Measurements from ENCODE around the gene AURKAIP1. TPM values are rescaled to one million over a fixed set of nuclear protein-coding genes. Genes with fewer than 3 reads are reported as not detected.
"Not testable (repeated sequence)": the region's sequence is repeated elsewhere in the genome, so short reads cannot be mapped to it uniquely, and the experiment has no call there.

The AURKAIP1 gene
- polyA plus RNA-seq, 2 of the 4 experiments (the other 2 are of a cell fraction), result 62.0 to 102 TPM

DNA sequence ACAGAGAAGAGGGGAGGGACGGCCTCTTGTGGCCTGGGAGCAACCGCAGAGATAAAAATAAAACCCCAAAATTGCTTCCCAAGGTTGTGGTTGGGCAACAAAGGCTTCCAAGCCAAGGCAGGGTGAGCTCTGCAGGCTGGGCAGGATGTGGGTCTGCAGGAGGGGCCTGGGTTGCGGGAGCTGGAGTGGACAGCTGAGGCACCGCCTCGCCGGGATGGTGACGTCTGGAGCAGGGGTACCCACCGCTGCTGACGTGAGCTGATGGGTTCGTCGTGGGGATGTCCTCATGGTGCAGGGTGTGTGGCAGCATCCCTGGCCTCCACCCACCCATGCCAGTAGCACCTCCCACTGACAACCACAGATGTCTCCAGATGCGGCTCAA, 3.7 kb downstream of the AURKAIP1 start:
- DNase-seq (ENCODE audit: low read depth in 1 of 2, low spot score in 1 of 2), result no peak
- H3K4me2 ChIP-seq, result no peak overlapping the region
- no peak overlapping the region for H3K4me3 ChIP-seq
- H3K4me1 ChIP-seq, result peaks cover 14% of the 10 kb centered on the region
- ChIA-PET CTCF (interaction anchor here (0.8 to 6.1 kb wide), 21 partner anchors 8 to 387 kb away, joined by 3 to 73 read pairs (median 6); partner anchors contain the start of gene DVL1), POLR2A (interaction anchor here (1.1 kb wide), 1 partner anchor 16 kb away, joined by 4 read pairs; no protein-coding TSS in a partner anchor)
- whole genome bisulfite sequencing (ENCODE audit: missing lambda C conversion rate), result 91% methylated on average over 7 of the region's 12 CpGs
- no peak overlapping the region for H3K27ac ChIP-seq
- no peaks in the 10 kb centered on the region for H3K9me3 ChIP-seq
- TF ChIP-seq, protein P1, sequence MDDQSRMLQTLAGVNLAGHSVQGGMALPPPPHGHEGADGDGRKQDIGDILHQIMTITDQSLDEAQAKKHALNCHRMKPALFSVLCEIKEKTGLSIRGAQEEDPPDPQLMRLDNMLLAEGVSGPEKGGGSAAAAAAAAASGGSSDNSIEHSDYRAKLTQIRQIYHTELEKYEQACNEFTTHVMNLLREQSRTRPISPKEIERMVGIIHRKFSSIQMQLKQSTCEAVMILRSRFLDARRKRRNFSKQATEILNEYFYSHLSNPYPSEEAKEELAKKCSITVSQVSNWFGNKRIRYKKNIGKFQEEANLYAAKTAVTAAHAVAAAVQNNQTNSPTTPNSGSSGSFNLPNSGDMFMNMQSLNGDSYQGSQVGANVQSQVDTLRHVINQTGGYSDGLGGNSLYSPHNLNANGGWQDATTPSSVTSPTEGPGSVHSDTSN (IDR thresholded peaks at IDR 0.05), result no peak
- TF ChIP-seq EHMT2 (IDR thresholded peaks at IDR 0.05; ENCODE audit: low read depth) (no peak), NPAS2 (CRISPR knock-in tag; IDR thresholded peaks at IDR 0.05; ENCODE audit: borderline replicate concordance) (no peak), RNF2 (IDR thresholded peaks at IDR 0.05; ENCODE audit: borderline replicate concordance, low read depth) (no peak), ZC3H11A (IDR thresholded peaks at IDR 0.05) (no peak)
- TF ChIP-seq, protein P2, sequence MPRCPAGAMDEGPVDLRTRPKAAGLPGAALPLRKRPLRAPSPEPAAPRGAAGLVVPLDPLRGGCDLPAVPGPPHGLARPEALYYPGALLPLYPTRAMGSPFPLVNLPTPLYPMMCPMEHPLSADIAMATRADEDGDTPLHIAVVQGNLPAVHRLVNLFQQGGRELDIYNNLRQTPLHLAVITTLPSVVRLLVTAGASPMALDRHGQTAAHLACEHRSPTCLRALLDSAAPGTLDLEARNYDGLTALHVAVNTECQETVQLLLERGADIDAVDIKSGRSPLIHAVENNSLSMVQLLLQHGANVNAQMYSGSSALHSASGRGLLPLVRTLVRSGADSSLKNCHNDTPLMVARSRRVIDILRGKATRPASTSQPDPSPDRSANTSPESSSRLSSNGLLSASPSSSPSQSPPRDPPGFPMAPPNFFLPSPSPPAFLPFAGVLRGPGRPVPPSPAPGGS (IDR thresholded peaks at IDR 0.05), result no peak
- TF ChIP-seq, protein P3, sequence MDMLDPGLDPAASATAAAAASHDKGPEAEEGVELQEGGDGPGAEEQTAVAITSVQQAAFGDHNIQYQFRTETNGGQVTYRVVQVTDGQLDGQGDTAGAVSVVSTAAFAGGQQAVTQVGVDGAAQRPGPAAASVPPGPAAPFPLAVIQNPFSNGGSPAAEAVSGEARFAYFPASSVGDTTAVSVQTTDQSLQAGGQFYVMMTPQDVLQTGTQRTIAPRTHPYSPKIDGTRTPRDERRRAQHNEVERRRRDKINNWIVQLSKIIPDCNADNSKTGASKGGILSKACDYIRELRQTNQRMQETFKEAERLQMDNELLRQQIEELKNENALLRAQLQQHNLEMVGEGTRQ (IDR thresholded peaks at IDR 0.05), result no peak
- TF ChIP-seq, protein P4, sequence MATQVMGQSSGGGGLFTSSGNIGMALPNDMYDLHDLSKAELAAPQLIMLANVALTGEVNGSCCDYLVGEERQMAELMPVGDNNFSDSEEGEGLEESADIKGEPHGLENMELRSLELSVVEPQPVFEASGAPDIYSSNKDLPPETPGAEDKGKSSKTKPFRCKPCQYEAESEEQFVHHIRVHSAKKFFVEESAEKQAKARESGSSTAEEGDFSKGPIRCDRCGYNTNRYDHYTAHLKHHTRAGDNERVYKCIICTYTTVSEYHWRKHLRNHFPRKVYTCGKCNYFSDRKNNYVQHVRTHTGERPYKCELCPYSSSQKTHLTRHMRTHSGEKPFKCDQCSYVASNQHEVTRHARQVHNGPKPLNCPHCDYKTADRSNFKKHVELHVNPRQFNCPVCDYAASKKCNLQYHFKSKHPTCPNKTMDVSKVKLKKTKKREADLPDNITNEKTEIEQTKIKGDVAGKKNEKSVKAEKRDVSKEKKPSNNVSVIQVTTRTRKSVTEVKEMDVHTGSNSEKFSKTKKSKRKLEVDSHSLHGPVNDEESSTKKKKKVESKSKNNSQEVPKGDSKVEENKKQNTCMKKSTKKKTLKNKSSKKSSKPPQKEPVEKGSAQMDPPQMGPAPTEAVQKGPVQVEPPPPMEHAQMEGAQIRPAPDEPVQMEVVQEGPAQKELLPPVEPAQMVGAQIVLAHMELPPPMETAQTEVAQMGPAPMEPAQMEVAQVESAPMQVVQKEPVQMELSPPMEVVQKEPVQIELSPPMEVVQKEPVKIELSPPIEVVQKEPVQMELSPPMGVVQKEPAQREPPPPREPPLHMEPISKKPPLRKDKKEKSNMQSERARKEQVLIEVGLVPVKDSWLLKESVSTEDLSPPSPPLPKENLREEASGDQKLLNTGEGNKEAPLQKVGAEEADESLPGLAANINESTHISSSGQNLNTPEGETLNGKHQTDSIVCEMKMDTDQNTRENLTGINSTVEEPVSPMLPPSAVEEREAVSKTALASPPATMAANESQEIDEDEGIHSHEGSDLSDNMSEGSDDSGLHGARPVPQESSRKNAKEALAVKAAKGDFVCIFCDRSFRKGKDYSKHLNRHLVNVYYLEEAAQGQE (IDR thresholded peaks at IDR 0.05), result no peak
- ATAC-seq, result no peak
- FAIRE-seq, result no peak

DNA sequence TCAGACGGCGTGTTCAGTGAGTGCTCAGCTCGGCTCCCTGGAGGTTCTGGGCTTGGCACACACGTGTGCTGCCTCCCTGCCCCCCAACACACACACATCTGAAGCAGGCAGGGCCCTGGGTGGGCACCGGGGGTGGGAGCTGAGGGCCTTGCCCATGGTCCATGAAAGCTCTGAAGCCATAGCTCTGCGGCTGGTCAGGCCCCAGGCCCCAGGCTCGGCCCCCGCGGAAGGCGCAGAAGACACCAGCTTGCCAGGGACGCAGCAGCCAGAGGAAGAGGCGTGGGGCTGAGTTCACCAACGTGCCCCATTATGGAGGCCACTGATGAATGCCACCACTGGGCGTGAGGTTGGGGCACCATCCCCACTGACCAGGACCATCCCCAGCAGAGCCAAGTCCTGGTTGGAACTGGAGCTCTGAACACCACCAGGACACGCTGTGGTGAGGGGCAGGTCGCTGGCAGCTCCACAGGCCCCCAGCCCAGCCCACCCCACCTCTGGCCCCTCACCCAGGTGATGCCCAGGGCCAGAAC, 4.2 kb downstream of the AURKAIP1 start:
- peaks cover 10% of the 10 kb centered on the region for H3K4me1 ChIP-seq
- POLR2A ChIA-PET, result interaction anchor here (0.7 to 1.1 kb wide), 3 partner anchors 12 to 18 kb away, joined by 3 to 4 read pairs (median 3); no protein-coding TSS in a partner anchor
- no peaks in the 10 kb centered on the region for H3K9me3 ChIP-seq
- CTCF ChIA-PET, result interaction anchor here (1.2 to 6.1 kb wide), 15 partner anchors 8 to 387 kb away, joined by 3 to 73 read pairs (median 7); partner anchors contain the start of gene DVL1
- 88% methylated on average over 8 of the region's 16 CpGs for WGBS (ENCODE audit: missing lambda C conversion rate)
- H3K4me3 ChIP-seq, result no peak overlapping the region
- TF ChIP-seq EP300 (IDR thresholded peaks at IDR 0.05) (no peak), ZNF302 (CRISPR knock-in tag; IDR thresholded peaks at IDR 0.05) (no peak), SREBF2 (IDR thresholded peaks at IDR 0.05) (no peak), NR3C1 (IDR thresholded peaks at IDR 0.05) (no peak), HOXA7 (CRISPR knock-in tag; IDR thresholded peaks at IDR 0.05) (no peak), RAD21 (conservative IDR thresholded peaks at IDR 0.05 in 1 of 2, IDR thresholded peaks at IDR 0.05 in 1 of 2) (no peak), RARB (CRISPR knock-in tag; IDR thresholded peaks at IDR 0.05) (no peak), EHF (CRISPR knock-in tag; IDR thresholded peaks at IDR 0.05) (no peak), RNF2 (IDR thresholded peaks at IDR 0.05; ENCODE audit: borderline replicate concordance, low read depth) (no peak)
- TF ChIP-seq, protein P5, sequence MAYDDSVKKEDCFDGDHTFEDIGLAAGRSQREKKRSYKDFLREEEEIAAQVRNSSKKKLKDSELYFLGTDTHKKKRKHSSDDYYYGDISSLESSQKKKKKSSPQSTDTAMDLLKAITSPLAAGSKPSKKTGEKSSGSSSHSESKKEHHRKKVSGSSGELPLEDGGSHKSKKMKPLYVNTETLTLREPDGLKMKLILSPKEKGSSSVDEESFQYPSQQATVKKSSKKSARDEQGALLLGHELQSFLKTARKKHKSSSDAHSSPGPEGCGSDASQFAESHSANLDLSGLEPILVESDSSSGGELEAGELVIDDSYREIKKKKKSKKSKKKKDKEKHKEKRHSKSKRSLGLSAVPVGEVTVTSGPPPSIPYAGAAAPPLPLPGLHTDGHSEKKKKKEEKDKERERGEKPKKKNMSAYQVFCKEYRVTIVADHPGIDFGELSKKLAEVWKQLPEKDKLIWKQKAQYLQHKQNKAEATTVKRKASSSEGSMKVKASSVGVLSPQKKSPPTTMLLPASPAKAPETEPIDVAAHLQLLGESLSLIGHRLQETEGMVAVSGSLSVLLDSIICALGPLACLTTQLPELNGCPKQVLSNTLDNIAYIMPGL (CRISPR knock-in tag; IDR thresholded peaks at IDR 0.05; ENCODE audit: borderline replicate concordance), result no peak
- TF ChIP-seq, protein P6, sequence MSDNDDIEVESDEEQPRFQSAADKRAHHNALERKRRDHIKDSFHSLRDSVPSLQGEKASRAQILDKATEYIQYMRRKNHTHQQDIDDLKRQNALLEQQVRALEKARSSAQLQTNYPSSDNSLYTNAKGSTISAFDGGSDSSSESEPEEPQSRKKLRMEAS (IDR thresholded peaks at IDR 0.05), result no peak
- DNase-seq (ENCODE audit: low read depth in 1 of 2, low spot score in 1 of 2), result no peak
- no peak overlapping the region for H3K27ac ChIP-seq
- ATAC-seq, result no peak
- no peak overlapping the region for H3K4me2 ChIP-seq
- FAIRE-seq, result no peak

DNA sequence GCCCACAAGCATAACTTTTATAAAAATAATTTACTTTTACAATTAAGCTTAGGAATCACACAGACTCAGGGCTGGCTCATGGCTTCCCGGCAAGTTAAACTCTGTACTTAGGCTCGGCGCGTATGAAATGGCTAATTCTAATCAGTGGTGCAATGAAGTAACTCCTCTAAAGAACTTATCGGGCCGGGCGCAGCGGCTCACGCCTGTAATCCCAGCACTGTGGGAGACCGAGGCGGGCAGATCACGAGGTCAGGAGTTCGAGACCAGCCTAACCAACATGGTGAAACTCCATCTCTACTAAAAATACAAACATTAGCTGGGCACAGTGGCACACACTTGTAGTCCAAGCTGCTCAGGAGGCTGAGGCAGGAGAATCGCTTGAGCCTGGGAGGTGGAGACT, 4.9 kb downstream of the AURKAIP1 start:
- H3K4me2 ChIP-seq; DNase-seq (ENCODE audit: low read depth in 1 of 2, low spot score in 1 of 2); ATAC-seq; FAIRE-seq; H3K9me3 ChIP-seq; H3K4me3 ChIP-seq; H3K27ac ChIP-seq: not testable (repeated sequence)
- 90% methylated on average over 13 of the region's 14 CpGs for WGBS (ENCODE audit: missing lambda C conversion rate)
- peaks cover 10% of the 10 kb centered on the region for H3K4me1 ChIP-seq
- ChIA-PET CTCF (interaction anchor here (0.6 to 6.1 kb wide), 7 partner anchors 10 to 386 kb away, joined by 3 to 73 read pairs (median 9); partner anchors contain the start of gene DVL1), POLR2A (interaction anchor here (0.7 kb wide), 1 partner anchor 11 kb away, joined by 3 read pairs; no protein-coding TSS in a partner anchor)
